ENCODE results near the gene SEMA5A.

DNA sequence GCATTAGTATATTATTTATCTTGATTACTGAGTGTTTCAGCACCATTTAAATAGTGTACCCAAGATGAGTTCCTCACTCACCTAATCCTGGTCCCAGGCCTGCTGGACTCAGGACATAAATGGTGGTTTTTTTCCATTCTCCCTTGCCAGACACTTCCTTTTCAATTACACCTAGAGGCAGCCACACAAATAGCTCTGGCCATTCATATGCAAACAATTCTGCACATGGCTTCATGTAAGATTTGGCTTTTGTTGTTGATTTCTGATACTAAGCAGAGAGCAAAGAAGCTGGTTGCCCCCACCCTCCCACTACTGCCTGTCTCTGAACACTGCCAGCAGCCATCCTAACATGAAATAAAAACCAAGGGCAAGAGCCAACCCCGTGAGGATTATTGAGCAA, 180.4 kb downstream of the SEMA5A start:
- TF ChIP-seq POLR2AphosphoS5 (IDR thresholded peaks at IDR 0.05; ENCODE audit: low read depth, low read length) (no peak), TAF1 (IDR thresholded peaks at IDR 0.05; ENCODE audit: borderline replicate concordance, insufficient read depth, low read length) (no peak)
- TF ChIP-seq, protein P1, sequence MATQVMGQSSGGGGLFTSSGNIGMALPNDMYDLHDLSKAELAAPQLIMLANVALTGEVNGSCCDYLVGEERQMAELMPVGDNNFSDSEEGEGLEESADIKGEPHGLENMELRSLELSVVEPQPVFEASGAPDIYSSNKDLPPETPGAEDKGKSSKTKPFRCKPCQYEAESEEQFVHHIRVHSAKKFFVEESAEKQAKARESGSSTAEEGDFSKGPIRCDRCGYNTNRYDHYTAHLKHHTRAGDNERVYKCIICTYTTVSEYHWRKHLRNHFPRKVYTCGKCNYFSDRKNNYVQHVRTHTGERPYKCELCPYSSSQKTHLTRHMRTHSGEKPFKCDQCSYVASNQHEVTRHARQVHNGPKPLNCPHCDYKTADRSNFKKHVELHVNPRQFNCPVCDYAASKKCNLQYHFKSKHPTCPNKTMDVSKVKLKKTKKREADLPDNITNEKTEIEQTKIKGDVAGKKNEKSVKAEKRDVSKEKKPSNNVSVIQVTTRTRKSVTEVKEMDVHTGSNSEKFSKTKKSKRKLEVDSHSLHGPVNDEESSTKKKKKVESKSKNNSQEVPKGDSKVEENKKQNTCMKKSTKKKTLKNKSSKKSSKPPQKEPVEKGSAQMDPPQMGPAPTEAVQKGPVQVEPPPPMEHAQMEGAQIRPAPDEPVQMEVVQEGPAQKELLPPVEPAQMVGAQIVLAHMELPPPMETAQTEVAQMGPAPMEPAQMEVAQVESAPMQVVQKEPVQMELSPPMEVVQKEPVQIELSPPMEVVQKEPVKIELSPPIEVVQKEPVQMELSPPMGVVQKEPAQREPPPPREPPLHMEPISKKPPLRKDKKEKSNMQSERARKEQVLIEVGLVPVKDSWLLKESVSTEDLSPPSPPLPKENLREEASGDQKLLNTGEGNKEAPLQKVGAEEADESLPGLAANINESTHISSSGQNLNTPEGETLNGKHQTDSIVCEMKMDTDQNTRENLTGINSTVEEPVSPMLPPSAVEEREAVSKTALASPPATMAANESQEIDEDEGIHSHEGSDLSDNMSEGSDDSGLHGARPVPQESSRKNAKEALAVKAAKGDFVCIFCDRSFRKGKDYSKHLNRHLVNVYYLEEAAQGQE (IDR thresholded peaks at IDR 0.05; ENCODE audit: insufficient read depth in 1 of 2, low read depth in 2 of 2, low read length in 2 of 2), result no peak
